Activated T-helper 2 cell treated with anti-CD3 and anti-CD28 coated beads, Interferon-gamma antibody, Interleukin-2, Interleukin-4, amounts not matched to agents 10 μg/mL and 5 μg/mL and 100 μg/mL, durations not matched to agents 14 hours and 24 hours and 36 hours (primary cell): ENCODE measurements around the gene WIPI1. TPM values are rescaled to one million over a fixed set of nuclear protein-coding genes. Genes with fewer than 3 reads are reported as not detected.

Experiments used
- DNase-seq: peaks from one replicate; pipeline ENCODE4 v3.0.0; 2021; ENCODE audit warnings: low spot score
- H3K27ac Mint-ChIP-seq: one replicate; pipeline ENCODE4 v1.8.0; 2021; ENCODE audit warnings: mixed read lengths
- H3K27me3 Mint-ChIP-seq: one replicate; pipeline ENCODE4 v1.8.0; 2021; ENCODE audit warnings: low read depth, mixed read lengths
- H3K36me3 Mint-ChIP-seq: one replicate; pipeline ENCODE4 v1.8.0; 2021; ENCODE audit warnings: low read depth, mixed read lengths
- H3K4me1 Mint-ChIP-seq: one replicate; pipeline ENCODE4 v1.8.0; 2021; ENCODE audit warnings: low read depth, mixed read lengths
- H3K4me3 Mint-ChIP-seq: one replicate; pipeline ENCODE4 v1.8.0; 2021; ENCODE audit warnings: low read depth, mild to moderate bottlenecking, moderate library complexity, mixed read lengths
- H3K9me3 Mint-ChIP-seq: one replicate; pipeline ENCODE4 v1.8.0; 2021; ENCODE audit warnings: mixed read lengths
- intact Hi-C: fragments of 100-400 bp; cut with micrococcal nuclease; formaldehyde crosslinking; loops from one replicate; pipeline ENCODE4 v1.15.1; 2023
- total RNA-seq: library from RNA; stranded (reverse); gene quantifications from 2 replicates; pipeline ENCODE4 v1.2.3, GENCODE V29; 2022

Gene WIPI1
- total RNA-seq, 1 donor from 2014 or later: 14.0 TPM

DNA sequence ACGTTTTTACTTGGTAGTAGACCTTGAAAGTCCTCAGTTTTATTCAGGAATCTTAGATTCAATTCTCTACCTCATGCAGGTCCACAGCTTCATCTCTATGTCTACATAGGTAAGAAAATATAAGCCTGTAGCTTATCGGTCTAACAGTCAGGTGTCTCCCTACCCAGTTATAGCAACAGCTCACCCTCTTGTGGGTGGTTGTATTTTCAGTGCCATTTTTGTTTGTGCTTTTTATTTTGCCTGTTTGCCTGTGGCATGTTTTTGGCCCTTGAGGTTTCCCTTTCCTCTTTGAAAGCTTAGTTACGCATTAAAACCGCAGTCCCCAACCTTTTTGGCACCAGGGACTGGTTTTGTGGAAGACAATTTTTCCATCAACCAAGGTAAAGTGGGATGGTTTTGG is 23.6 kb upstream of the WIPI1 start:
- no peak overlapping the region for H3K4me3 Mint-ChIP-seq
- no peak for DNase-seq
- H3K27me3 Mint-ChIP-seq: peaks cover 43% of the 10 kb centered on the region
- H3K9me3 Mint-ChIP-seq: peaks cover 7% of the 10 kb centered on the region
- H3K27ac Mint-ChIP-seq: no peak overlapping the region
- H3K4me1 Mint-ChIP-seq: peaks cover 3% of the 10 kb centered on the region
- peaks cover 6% of the 10 kb centered on the region for H3K36me3 Mint-ChIP-seq
- intact Hi-C loops: no loop called here

DNA sequence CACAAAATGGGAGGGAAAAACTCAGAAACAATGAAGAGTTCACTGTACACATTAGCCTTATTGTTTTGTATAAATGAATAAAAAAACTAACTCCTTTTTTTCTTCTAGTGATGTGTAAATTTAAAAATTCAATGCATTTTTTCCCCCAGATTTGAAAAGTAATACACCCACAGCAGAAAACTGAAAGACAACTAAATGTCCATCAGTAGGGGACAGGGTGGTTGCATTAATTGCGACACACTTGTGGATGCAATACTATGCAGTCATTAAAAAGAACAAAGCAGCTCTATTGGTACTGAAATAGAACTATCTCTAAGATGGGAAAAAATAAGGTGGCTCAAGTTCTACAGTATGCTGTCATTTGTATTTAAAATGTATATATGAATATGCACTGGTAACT is 13.7 kb upstream of the WIPI1 start:
- DNase-seq: no peak
- no peak overlapping the region for H3K4me3 Mint-ChIP-seq
- H3K9me3 Mint-ChIP-seq: peaks cover 7% of the 10 kb centered on the region
- intact Hi-C loops: no loop called here
- H3K36me3 Mint-ChIP-seq: no peaks in the 10 kb centered on the region
- peaks cover 4% of the 10 kb centered on the region for H3K4me1 Mint-ChIP-seq
- peaks cover 32% of the 10 kb centered on the region for H3K27me3 Mint-ChIP-seq
- H3K27ac Mint-ChIP-seq: no peak overlapping the region

DNA sequence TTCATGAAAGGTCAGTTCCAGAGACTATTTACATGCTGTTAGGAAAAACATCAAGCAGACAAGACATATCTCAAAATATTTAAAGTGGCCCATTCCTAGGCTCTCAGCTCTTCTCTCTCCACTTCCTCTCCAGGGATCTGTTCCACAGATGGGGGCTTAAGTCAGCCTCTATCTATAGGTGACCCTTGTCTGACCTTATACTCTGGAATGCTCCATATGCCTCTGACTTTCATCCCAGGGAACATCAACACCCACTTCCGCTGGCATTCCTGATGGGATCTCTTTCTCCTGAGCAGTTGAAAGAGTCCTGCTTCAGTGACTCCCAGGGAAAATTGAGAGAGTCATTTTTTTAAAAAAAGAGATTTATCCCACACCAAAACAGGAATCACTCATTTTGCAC is 11.5 kb upstream of the WIPI1 start:
- no peak overlapping the region for H3K4me3 Mint-ChIP-seq

DNA sequence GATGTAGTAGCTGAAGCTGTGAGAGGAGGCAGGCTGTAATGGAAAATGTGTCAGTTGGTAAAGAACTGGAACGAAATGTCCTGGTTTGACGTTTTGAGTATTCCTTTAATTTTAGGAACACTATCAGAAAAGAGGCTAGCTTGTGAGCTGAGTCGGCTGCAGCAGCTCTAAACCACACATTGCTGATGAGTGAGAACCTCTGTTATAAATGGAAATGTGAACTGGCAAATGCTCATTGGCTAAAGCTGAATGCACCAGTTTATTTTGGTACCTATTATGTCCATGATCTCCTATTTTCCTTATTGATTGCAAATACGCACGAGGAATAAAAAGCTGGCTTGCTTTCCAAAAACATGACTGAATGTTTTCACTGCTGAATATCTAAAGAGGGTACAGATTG is 11.0 kb upstream of the WIPI1 start:
- intact Hi-C loops: loop anchor here (5.0 to 10.0 kb wide), 3 partner anchors 174 to 644 kb away; partner anchors contain the start of genes ARSG, BPTF and SLC16A6
- no peaks in the 10 kb centered on the region for H3K36me3 Mint-ChIP-seq
- peaks cover 28% of the 10 kb centered on the region for H3K27me3 Mint-ChIP-seq
- H3K4me1 Mint-ChIP-seq: peaks cover 8% of the 10 kb centered on the region
- peaks cover 7% of the 10 kb centered on the region for H3K9me3 Mint-ChIP-seq
- no peak overlapping the region for H3K4me3 Mint-ChIP-seq
- DNase-seq: no peak
- H3K27ac Mint-ChIP-seq: no peak overlapping the region

More for the DNA sequence above, 11.5 kb upstream of the WIPI1 start:
- no peak overlapping the region for H3K27ac Mint-ChIP-seq
- H3K4me1 Mint-ChIP-seq: peaks cover 8% of the 10 kb centered on the region
- H3K27me3 Mint-ChIP-seq: peaks cover 29% of the 10 kb centered on the region
- intact Hi-C loops: loop anchor here (5.0 to 10.0 kb wide), 3 partner anchors 174 to 644 kb away; partner anchors contain the start of genes ARSG, BPTF and SLC16A6
- H3K36me3 Mint-ChIP-seq: no peaks in the 10 kb centered on the region
- no peak for DNase-seq
- H3K9me3 Mint-ChIP-seq: peaks cover 7% of the 10 kb centered on the region

DNA sequence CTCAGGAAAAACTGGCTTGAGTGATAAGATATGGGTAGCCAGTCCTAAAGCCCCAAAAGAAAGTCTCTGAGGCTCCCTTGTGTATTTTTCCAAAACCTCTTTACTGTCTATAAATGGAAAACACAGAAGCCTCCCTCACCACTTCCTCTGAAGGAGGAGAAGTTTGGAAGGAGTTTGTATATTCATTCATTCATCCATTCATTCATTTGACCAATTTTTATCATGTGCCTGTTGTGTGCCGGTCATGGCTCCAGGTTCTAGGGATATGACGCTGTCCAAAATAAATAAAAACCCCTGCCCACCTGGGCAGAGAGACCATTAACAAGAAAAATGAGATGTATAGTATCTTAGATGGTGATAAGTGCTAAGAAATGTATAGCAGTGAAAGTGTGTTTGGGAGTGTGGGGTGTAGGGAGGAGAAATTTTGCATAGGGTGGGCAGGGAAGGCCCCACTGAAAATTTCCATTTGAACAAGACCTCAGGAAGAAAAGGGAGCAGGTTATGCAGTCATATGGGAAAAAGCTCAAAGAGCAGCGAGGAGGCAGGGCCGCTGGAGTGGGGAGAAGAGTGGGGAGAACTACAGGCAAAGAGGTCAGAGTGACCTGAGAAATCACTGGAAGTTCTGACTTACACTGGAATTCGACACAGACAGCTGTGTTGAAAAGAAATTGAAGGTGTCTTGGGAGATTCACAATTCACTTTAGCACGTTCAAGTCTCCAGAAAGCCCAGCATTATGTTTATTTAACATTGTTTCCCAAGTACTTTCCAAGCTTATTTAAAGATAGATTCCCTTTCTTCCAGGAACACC is 6.1 kb upstream of the WIPI1 start:
- no peaks in the 10 kb centered on the region for H3K9me3 Mint-ChIP-seq
- H3K27me3 Mint-ChIP-seq: peaks cover 10% of the 10 kb centered on the region
- H3K27ac Mint-ChIP-seq: peak overlapping the region; percentile 64
- no peak for DNase-seq
- H3K36me3 Mint-ChIP-seq: no peaks in the 10 kb centered on the region
- no peak overlapping the region for H3K4me3 Mint-ChIP-seq
- H3K4me1 Mint-ChIP-seq: peaks cover 49% of the 10 kb centered on the region
- intact Hi-C loops: loop anchor here (1.0 to 10.0 kb wide), 8 partner anchors 27 to 639 kb away; partner anchors contain the start of genes ARSG, BPTF and SLC16A6

DNA sequence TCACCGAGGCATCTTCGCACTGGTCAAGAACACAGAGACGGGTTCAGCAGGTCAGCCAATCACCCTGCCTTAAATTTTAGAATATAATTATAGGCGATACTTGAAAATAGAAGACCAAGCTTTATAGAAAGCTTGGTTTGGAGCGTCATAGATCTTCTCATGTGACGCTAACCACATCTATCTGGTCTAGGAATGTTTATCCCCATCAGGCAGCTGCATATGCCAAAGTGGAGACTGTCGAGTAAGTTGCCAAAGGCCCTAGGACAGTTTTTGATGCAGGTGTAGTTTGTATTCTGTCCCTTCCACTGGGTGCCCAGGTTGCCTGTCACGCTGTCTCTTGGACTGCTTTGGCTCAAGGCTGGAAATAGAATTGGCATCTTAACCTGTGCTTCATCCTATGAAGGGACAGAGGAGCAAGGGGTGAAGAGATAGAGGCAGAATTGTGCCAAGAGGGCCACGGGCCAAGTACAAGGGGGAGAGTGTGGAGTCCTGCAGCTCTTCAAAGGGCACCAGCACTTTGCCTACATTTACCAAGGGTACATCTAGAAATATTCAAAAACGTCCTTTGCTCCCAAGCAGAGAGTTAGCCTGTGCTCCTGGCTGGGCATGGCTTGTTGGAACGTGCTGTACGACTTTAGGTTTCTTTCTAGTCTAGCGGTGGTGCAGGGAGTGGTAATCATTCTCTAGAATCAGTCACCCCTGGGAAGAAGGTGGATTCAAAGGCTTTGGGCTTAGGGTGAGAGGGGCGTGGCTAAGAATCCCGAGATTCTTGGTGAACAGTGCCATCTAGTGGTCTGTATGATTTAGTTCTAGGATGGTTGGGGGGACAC is 5.3 kb upstream of the WIPI1 start:
- Mint-ChIP-seq H3K9me3 (no peaks in the 10 kb centered on the region), H3K36me3 (no peaks in the 10 kb centered on the region), H3K4me1 (peaks cover 54% of the 10 kb centered on the region), H3K4me3 (peak overlapping the region; percentile 11), H3K27ac (peak overlapping the region; percentile 64), H3K27me3 (peaks cover 3% of the 10 kb centered on the region)
- DNase-seq: peak; percentile 66
- intact Hi-C loops: loop anchor here (1.0 to 10.0 kb wide), 8 partner anchors 26 to 638 kb away; partner anchors contain the start of genes ARSG, BPTF and SLC16A6

DNA sequence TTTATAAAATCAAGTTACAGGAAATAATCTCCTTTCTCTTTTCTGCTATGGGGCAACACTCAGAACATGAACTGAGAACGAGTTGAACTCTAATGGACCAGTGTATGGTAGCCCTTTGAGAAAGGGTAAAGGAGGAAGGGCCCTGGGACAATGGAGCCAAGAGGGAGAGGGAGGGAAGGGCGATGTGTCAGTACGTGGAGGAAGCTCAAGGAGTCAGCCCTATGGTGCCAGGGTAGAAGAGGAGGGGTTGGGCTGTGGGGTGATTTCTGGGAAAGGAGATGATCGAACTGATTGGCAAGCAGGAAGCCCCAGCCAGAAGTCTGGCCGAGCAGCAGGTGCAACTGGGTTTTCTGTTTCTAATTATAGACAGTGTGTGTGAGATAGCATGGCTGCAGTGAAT is 4.3 kb upstream of the WIPI1 start:
- peaks cover 57% of the 10 kb centered on the region for H3K4me1 Mint-ChIP-seq
- peak overlapping the region; percentile 87 for H3K27ac Mint-ChIP-seq
- peak overlapping the region; percentile 24 for H3K4me3 Mint-ChIP-seq
- peak; percentile 42 for DNase-seq
- H3K27me3 Mint-ChIP-seq: no peaks in the 10 kb centered on the region
- no peaks in the 10 kb centered on the region for H3K36me3 Mint-ChIP-seq
- intact Hi-C loops: loop anchor here (2.0 to 10.0 kb wide), 6 partner anchors 64 to 637 kb away; partner anchors contain the start of genes ARSG, BPTF and SLC16A6
- no peaks in the 10 kb centered on the region for H3K9me3 Mint-ChIP-seq

DNA sequence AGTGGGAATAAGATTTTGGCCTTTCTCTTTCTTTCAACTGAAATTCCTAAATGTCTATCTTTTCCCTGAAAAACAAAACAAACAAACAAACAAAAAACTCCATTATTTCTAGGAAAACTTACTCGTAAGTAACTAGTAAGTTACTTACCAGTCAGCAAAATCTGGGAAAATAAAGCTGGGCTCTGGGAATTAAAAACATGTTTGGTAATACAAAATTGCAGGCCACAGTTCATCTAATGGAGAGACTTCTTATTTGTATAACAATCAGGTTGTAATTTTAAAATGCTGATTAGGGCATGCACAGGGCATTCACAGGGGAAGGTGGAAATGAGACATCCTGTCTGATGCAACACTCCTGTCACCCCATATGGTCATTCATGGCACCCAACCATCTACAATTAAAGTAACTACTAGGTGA is 3.8 kb upstream of the WIPI1 start:
- intact Hi-C loops: loop anchor here (2.0 to 10.0 kb wide), 6 partner anchors 64 to 636 kb away; partner anchors contain the start of genes ARSG, BPTF and SLC16A6
- H3K4me1 Mint-ChIP-seq: peaks cover 60% of the 10 kb centered on the region
- no peak for DNase-seq
- H3K4me3 Mint-ChIP-seq: peak overlapping the region; percentile 22
- peak overlapping the region; percentile 87 for H3K27ac Mint-ChIP-seq
- H3K36me3 Mint-ChIP-seq: no peaks in the 10 kb centered on the region
- no peaks in the 10 kb centered on the region for H3K27me3 Mint-ChIP-seq
- no peaks in the 10 kb centered on the region for H3K9me3 Mint-ChIP-seq

DNA sequence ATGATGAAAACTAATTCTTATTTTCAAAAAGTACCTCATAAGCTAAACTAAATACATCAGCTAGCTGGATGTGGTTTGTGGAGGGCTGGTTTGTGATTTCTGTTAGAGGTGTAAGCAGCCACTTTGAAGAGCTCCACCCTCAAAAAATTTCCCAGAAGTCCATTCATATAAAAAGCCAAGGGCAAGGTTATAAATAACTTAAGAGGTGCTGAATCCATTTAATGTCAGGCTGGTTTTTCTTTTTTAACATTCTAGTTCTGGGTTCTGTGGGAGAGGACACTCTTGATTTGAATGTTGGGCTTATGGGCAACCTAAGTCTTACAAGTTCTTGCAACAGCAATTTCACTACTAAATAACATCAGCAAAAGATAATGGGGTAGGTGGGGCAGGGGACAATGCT is 3.4 kb upstream of the WIPI1 start:
- H3K9me3 Mint-ChIP-seq: no peaks in the 10 kb centered on the region
- H3K4me3 Mint-ChIP-seq: peak overlapping the region; percentile 22
- peaks cover 60% of the 10 kb centered on the region for H3K4me1 Mint-ChIP-seq
- peak overlapping the region; percentile 87 for H3K27ac Mint-ChIP-seq
- peak; percentile 29 for DNase-seq
- H3K27me3 Mint-ChIP-seq: no peaks in the 10 kb centered on the region
- no peaks in the 10 kb centered on the region for H3K36me3 Mint-ChIP-seq
- intact Hi-C loops: loop anchor here (1.0 to 10.0 kb wide), 7 partner anchors 52 to 636 kb away; partner anchors contain the start of genes ARSG, BPTF, PRKAR1A and SLC16A6

DNA sequence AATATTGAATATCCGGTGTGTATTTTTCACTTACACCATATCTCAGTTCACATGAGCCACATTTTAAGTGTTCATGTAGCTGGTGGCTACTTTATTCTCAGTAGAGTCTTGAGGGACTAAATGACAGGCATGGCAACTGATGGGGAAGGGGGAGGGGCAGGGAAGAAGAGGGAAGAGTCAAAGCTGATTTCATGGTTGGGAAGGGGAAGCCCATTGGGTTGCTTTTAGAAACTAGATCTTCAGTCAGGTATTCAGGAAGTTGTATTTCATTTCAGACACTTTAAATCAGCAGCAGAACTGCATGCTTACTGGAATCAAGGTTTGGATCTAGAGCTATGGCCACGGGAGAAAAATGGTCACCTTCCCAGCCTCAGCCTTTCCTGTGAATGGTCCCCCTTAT is 2.9 kb upstream of the WIPI1 start:
- intact Hi-C loops: loop anchor here (1.0 to 10.0 kb wide), 7 partner anchors 52 to 635 kb away; partner anchors contain the start of genes ARSG, BPTF, PRKAR1A and SLC16A6
- Mint-ChIP-seq H3K4me1 (peaks cover 60% of the 10 kb centered on the region), H3K36me3 (no peaks in the 10 kb centered on the region), H3K27ac (peak overlapping the region; percentile 87), H3K27me3 (no peaks in the 10 kb centered on the region), H3K9me3 (no peaks in the 10 kb centered on the region), H3K4me3 (peak overlapping the region; percentile 18)
- no peak for DNase-seq

DNA sequence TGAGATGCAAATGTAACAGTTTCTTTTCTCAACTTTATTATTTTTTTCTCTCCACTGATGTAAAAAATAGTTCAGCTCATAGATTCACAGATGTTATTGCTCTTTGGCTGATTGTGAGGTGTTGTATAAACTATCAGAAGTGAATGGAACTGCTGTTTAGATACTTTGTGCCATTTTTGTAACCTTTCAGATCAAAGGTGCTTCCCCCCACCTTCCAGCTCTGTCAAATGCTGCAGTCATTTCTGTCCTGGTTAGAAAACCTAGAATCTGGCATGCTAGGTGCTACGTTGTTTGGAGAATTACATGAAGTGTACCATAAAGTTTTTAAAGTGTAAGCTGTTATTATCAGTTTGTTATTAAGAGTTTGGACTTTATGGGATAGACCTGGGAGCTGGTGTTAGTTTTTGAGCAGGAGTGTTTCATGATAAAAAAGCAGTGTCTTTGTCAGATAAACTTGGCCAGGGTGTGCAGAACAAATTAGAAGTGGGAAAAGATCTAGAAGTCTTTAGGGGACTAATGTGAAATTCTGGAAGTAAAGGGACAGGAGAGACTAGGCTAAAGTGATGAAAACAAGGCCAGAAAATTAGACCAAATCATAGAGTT is 1.8 kb upstream of the WIPI1 start:
- Mint-ChIP-seq H3K36me3 (peaks cover 1% of the 10 kb centered on the region), H3K27ac (peak overlapping the region; percentile 88), H3K9me3 (no peaks in the 10 kb centered on the region), H3K4me3 (peak overlapping the region; percentile 20), H3K27me3 (no peaks in the 10 kb centered on the region), H3K4me1 (peaks cover 68% of the 10 kb centered on the region)
- DNase-seq: no peak
- intact Hi-C loops: no loop called here
